ENCODE measurements around the gene ATXN7L3B. TPM values are rescaled to one million over a fixed set of nuclear protein-coding genes. Genes with fewer than 3 reads are reported as not detected.

The ATXN7L3B gene
- total RNA-seq, 1 donor from 2014 or later = 47.0 TPM

DNA sequence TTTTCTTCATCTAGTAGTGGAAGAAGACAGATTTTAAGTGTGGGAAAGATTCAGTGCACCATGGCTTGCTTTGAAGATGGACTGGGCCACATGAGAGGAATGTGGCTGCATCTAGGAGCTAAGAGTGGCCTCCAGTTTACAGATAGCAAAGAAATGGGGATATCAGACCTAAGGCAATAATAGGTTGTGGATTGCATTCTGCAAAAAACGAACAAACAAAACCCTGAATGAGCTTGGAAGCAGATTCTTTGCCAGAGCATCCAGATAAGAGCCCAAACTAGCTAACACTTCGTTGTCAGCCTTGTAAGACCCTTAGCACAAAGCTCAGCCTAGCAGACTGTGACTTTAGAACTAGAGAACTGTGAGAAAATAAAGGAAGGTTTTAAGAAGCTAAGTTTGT, 9.6 kb downstream of the ATXN7L3B start:
- no peak overlapping the region for H3K27ac Mint-ChIP-seq
- no peaks in the 10 kb centered on the region for H3F3A ChIP-seq (ENCODE audit: low read depth)
- no peaks in the 10 kb centered on the region for H3K27me3 ChIP-seq
- H3K4me1 Mint-ChIP-seq = no peaks in the 10 kb centered on the region
- no peak overlapping the region for H3K4me2 ChIP-seq
- peaks cover 6% of the 10 kb centered on the region for H4K20me1 ChIP-seq (ENCODE audit: low read depth)
- no peak overlapping the region for H3K4me3 Mint-ChIP-seq
- no peaks in the 10 kb centered on the region for H3K27me3 Mint-ChIP-seq (ENCODE audit: insufficient read depth, low read depth)
- H3K27ac ChIP-seq = no peak overlapping the region
- peaks cover 23% of the 10 kb centered on the region for H3K79me2 ChIP-seq (ENCODE audit: low read depth)
- DNase-seq (ENCODE audit: low spot score) = no peak
- H3K36me3 ChIP-seq = no peaks in the 10 kb centered on the region
- no peaks in the 10 kb centered on the region for H3K9me3 Mint-ChIP-seq
- no peak for TF ChIP-seq EZH2phosphoT487 (IDR thresholded peaks at IDR 0.05)
- TF ChIP-seq EZH2 (IDR thresholded peaks at IDR 0.05) = no peak
- TF ChIP-seq, protein P1, sequence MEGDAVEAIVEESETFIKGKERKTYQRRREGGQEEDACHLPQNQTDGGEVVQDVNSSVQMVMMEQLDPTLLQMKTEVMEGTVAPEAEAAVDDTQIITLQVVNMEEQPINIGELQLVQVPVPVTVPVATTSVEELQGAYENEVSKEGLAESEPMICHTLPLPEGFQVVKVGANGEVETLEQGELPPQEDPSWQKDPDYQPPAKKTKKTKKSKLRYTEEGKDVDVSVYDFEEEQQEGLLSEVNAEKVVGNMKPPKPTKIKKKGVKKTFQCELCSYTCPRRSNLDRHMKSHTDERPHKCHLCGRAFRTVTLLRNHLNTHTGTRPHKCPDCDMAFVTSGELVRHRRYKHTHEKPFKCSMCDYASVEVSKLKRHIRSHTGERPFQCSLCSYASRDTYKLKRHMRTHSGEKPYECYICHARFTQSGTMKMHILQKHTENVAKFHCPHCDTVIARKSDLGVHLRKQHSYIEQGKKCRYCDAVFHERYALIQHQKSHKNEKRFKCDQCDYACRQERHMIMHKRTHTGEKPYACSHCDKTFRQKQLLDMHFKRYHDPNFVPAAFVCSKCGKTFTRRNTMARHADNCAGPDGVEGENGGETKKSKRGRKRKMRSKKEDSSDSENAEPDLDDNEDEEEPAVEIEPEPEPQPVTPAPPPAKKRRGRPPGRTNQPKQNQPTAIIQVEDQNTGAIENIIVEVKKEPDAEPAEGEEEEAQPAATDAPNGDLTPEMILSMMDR (IDR thresholded peaks at IDR 0.05) = no peak
- H3K36me3 Mint-ChIP-seq = peaks cover 16% of the 10 kb centered on the region
- no peak overlapping the region for H3K4me3 ChIP-seq
- no peak overlapping the region for H3K9ac ChIP-seq
- no peak overlapping the region for H2AFZ ChIP-seq (replicated peaks)
- H3K4me1 ChIP-seq = no peaks in the 10 kb centered on the region
- H3K9me3 ChIP-seq (ENCODE audit: low read depth) = no peaks in the 10 kb centered on the region

DNA sequence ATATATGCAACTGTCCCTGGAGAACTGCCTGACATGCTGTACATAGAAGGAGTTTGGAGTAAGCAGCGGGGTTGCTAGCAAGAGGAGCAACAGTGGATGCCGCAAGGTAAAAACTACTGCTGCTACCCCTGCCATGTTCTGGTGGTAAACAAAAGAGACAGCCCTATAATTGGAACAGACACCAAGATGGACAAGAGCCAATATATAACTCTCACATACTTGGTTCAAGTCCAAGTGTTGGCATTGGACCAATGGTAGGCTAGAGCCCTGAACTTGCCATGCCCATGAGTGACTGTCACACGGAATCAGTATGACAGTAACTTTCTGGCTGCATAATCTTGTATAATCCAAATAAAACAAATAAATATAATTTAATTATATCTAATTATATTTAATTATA, 13.7 kb downstream of the ATXN7L3B start:
- Mint-ChIP-seq H3K27me3 (ENCODE audit: insufficient read depth, low read depth) (no peaks in the 10 kb centered on the region), H3K36me3 (peaks cover 4% of the 10 kb centered on the region), H3K4me1 (no peaks in the 10 kb centered on the region), H3K27ac (no peak overlapping the region), H3K4me3 (no peak overlapping the region), H3K9me3 (no peaks in the 10 kb centered on the region)
- no peak for DNase-seq (ENCODE audit: low spot score)
- H2AFZ ChIP-seq (replicated peaks) = no peak overlapping the region
- H3K9ac ChIP-seq = no peak overlapping the region
- no peak for TF ChIP-seq EZH2phosphoT487 (IDR thresholded peaks at IDR 0.05)
- TF ChIP-seq EZH2 (IDR thresholded peaks at IDR 0.05) = no peak
- TF ChIP-seq, protein P1 (IDR thresholded peaks at IDR 0.05) = no peak
- no peaks in the 10 kb centered on the region for H4K20me1 ChIP-seq (ENCODE audit: low read depth)
- H3K4me3 ChIP-seq = no peak overlapping the region
- H3K9me3 ChIP-seq (ENCODE audit: low read depth) = no peaks in the 10 kb centered on the region
- H3K4me1 ChIP-seq = no peaks in the 10 kb centered on the region
- no peaks in the 10 kb centered on the region for H3K36me3 ChIP-seq
- no peak overlapping the region for H3K27ac ChIP-seq
- H3F3A ChIP-seq (ENCODE audit: low read depth) = no peaks in the 10 kb centered on the region
- H3K4me2 ChIP-seq = no peak overlapping the region
- H3K79me2 ChIP-seq (ENCODE audit: low read depth) = no peaks in the 10 kb centered on the region
- no peaks in the 10 kb centered on the region for H3K27me3 ChIP-seq

DNA sequence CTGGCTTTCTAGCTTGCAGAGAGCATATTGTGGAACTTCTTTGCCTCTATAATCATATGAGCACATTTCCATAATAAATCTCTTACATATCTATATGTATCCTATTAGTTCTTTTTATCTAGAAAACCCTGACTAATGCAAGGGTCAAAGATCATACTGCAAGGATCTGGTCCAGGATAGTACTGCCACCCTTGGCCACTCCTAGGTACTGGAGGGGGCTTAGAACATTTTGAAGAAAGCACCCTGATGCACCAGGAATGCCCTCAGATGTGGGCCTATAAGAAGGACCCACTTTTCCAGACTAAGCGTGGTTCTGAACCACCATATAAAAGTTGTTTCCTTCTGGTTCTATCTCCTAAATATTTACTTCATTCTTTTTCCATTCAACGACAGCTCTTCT, 14.6 kb downstream of the ATXN7L3B start:
- Histone ChIP-seq H3K27ac (no peak overlapping the region), H2AFZ (replicated peaks) (no peak overlapping the region), H3K36me3 (no peaks in the 10 kb centered on the region), H3F3A (ENCODE audit: low read depth) (no peaks in the 10 kb centered on the region), H3K27me3 (no peaks in the 10 kb centered on the region), H3K79me2 (ENCODE audit: low read depth) (no peaks in the 10 kb centered on the region), H3K4me1 (no peaks in the 10 kb centered on the region), H4K20me1 (ENCODE audit: low read depth) (no peaks in the 10 kb centered on the region), H3K9ac (no peak overlapping the region), H3K4me3 (no peak overlapping the region), H3K9me3 (ENCODE audit: low read depth) (no peaks in the 10 kb centered on the region), H3K4me2 (no peak overlapping the region)
- Mint-ChIP-seq H3K9me3 (no peaks in the 10 kb centered on the region), H3K36me3 (peaks cover under 1% of the 10 kb centered on the region), H3K27me3 (ENCODE audit: insufficient read depth, low read depth) (no peaks in the 10 kb centered on the region), H3K27ac (no peak overlapping the region), H3K4me3 (no peak overlapping the region), H3K4me1 (no peaks in the 10 kb centered on the region)
- TF ChIP-seq EZH2 (IDR thresholded peaks at IDR 0.05) = no peak
- TF ChIP-seq, protein P1 (IDR thresholded peaks at IDR 0.05) = peak; percentile 24
- DNase-seq (ENCODE audit: low spot score) = no peak

Measured in neural progenitor cell (in vitro differentiated cells).